BLaER1 (cell line): Measurements from ENCODE around the gene GRB10.
A peak's percentile ranks its signal among the peaks of the same experiment; 100 is the strongest.
"Not testable (repeated sequence)": the region's sequence is repeated elsewhere in the genome, so short reads cannot be mapped to it uniquely, and the experiment has no call there.

Source experiments
- H3K27ac ChIP-seq: shearing (Covaris generic); formaldehyde crosslinking; 2 replicates; pipeline ENCODE4 v1.8.1; 2022
- H3K27me3 ChIP-seq: shearing (Covaris generic); formaldehyde crosslinking; 2 replicates; pipeline ENCODE4 v1.8.1; 2022
- H3K36me3 ChIP-seq: shearing (Covaris generic); formaldehyde crosslinking; 2 replicates; pipeline ENCODE4 v1.8.1; 2022
- H3K4me1 ChIP-seq: shearing (Covaris generic); formaldehyde crosslinking; 2 replicates; pipeline ENCODE4 v1.8.1; 2022
- H3K4me2 ChIP-seq: shearing (Covaris generic); formaldehyde crosslinking; 2 replicates; pipeline ENCODE4 v1.8.1; 2022
- H3K4me3 ChIP-seq: shearing (Covaris generic); formaldehyde crosslinking; 2 replicates; pipeline ENCODE4 v1.8.1; 2022
- H3K9ac ChIP-seq: shearing (Covaris generic); formaldehyde crosslinking; 2 replicates; pipeline ENCODE4 v1.8.1; 2022
- H3K9me3 ChIP-seq: shearing (Covaris generic); formaldehyde crosslinking; 2 replicates; pipeline ENCODE4 v1.8.1; 2022
- H4K20me1 ChIP-seq: shearing (Covaris generic); formaldehyde crosslinking; 2 replicates; pipeline ENCODE4 v1.8.1; 2022
- Cebpa-rat ChIP-seq: shearing (Covaris generic); IDR thresholded peaks from 2 replicates; pipeline ENCODE4 v1.8.1; 2022

The GRB10 gene

DNA sequence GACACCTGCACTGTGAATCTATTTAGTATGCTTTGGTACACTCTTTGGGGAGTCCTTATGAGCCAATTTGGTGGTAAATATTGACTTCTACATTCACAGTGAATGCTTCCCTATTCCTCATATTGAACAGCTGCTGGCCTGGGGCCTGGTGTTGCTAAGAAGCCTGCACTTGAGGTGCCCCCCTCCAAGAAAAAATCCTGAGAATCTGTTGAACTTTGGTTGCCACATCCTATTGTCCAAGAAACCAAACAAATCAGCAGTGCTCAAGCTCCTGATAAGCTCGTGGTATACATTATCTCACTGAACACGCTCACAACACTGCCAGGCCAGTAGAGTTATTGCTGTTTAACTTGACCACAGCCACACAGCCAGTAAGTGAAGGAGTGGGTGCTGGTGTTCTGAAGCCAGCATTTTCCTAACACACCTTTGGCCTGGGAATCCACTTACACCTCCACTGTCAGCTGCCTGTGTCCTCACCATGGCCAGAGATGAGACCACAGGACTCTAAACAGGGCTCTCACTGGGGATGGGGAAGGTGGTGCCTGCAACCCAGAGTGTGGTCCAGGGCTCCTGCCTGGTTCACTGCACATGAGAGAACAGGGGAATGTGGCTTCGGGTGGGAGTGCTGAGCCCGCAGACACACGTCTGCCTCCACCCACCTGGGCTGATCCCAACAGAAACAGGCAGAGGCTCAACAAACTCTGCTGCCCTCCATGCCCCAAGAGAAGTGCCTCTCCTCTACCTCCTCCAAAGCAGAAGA is 224.2 kb downstream of the GRB10 start:
- H3K27me3 ChIP-seq, result no peaks in the 10 kb centered on the region
- H3K4me2 ChIP-seq, result peak overlapping the region; percentile 53
- no peaks in the 10 kb centered on the region for H3K36me3 ChIP-seq
- H4K20me1 ChIP-seq, result no peaks in the 10 kb centered on the region
- H3K4me3 ChIP-seq, result no peak overlapping the region
- H3K9me3 ChIP-seq, result no peaks in the 10 kb centered on the region
- H3K27ac ChIP-seq, result no peak overlapping the region
- peaks cover 12% of the 10 kb centered on the region for H3K4me1 ChIP-seq
- H3K9ac ChIP-seq, result no peak overlapping the region
- TF ChIP-seq Cebpa-rat, result no peak

DNA sequence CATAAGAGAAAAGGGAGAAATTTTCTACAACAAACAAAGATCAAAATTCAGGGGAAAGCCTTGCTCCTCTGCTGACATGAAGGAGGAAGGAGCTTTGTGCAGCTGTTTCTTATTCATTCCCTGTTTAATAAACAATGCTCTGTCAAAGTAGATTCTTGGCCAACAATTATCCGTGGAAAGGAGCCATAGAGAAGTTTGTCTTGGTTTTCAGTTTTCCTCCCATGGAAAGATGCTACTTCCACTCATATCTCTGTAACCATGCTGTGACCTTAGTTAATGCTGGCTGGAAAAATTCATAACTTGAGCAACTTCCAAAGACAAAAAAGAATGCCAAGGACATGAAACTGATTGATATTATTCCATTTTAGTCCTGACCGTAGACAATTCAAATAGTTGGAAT is 225.6 kb downstream of the GRB10 start:
- Histone ChIP-seq H3K27ac (no peak overlapping the region), H3K4me1 (peaks cover 12% of the 10 kb centered on the region), H3K9ac (no peak overlapping the region), H3K4me2 (no peak overlapping the region), H3K27me3 (no peaks in the 10 kb centered on the region), H3K36me3 (no peaks in the 10 kb centered on the region), H3K9me3 (no peaks in the 10 kb centered on the region), H3K4me3 (no peak overlapping the region), H4K20me1 (no peaks in the 10 kb centered on the region)
- no peak for TF ChIP-seq Cebpa-rat

DNA sequence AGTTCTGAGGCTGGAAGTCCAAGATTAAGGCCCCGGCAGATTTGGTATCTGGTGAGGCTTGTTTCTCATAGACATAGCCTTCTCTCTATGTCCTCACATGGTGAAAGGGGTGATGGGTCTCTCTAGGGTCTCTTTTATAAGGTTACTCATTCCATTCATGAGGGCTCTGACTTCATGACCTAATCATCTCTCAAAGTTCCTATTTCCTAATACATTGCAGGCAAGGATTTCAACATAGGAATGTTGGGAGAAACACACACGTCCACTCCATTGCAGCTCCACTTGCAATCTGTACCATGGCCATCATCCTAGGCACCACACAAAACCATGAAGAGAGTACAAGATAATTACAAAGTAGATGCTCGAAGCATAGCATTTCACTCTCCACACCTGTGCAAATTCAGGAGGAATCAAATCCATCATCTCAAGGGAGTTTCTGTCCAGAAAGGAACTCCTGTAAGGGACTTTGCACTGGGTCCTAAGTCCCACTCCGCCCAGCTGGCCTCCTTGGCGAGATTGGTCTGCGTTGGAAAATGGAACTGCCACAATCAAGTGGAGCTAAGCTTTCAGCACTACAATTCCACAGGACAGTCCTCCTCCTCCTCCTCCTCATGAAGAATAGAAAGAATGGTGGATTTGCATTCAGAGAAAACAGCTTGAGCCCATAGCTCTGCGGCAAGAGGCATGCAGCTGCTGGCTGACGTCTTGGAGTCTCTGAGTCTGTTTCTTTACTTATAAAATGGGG is 226.3 kb downstream of the GRB10 start:
- Histone ChIP-seq H3K36me3 (no peaks in the 10 kb centered on the region), H3K4me1 (peaks cover 12% of the 10 kb centered on the region), H4K20me1 (no peaks in the 10 kb centered on the region), H3K4me3 (no peak overlapping the region), H3K4me2 (no peak overlapping the region), H3K9me3 (no peaks in the 10 kb centered on the region), H3K27me3 (no peaks in the 10 kb centered on the region), H3K9ac (no peak overlapping the region), H3K27ac (no peak overlapping the region)
- no peak for TF ChIP-seq Cebpa-rat

DNA sequence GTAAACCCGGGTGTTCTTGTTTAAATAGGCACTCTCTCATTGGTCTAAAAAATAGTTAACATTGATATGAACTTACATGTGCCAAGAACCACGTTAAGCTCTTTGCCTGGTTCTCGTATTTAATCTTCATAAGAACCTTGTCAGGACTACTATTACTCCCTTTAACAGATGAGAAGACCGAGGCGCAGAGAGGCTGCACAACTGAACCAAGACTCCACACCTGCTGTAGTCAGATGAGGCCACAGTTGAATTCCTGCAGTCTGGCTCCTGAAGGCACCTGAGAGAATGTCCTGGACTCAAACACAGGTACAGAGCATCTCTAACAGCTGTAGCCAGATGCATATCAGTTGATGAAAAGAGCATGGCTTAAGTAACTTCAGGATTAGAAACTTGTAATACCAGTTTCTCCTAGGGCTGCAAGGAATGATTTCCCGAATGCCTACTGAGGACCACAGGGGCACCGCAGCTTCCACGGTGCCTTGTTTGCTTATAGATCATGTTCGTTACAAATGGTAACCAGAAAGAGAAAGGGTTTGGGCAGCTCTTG is 227.0 kb downstream of the GRB10 start:
- Histone ChIP-seq H3K4me1 (peaks cover 12% of the 10 kb centered on the region), H3K36me3 (no peaks in the 10 kb centered on the region), H3K4me2 (no peak overlapping the region), H4K20me1 (no peaks in the 10 kb centered on the region), H3K27me3 (no peaks in the 10 kb centered on the region), H3K9ac (no peak overlapping the region), H3K4me3 (no peak overlapping the region), H3K9me3 (no peaks in the 10 kb centered on the region), H3K27ac (no peak overlapping the region)
- TF ChIP-seq Cebpa-rat, result no peak

DNA sequence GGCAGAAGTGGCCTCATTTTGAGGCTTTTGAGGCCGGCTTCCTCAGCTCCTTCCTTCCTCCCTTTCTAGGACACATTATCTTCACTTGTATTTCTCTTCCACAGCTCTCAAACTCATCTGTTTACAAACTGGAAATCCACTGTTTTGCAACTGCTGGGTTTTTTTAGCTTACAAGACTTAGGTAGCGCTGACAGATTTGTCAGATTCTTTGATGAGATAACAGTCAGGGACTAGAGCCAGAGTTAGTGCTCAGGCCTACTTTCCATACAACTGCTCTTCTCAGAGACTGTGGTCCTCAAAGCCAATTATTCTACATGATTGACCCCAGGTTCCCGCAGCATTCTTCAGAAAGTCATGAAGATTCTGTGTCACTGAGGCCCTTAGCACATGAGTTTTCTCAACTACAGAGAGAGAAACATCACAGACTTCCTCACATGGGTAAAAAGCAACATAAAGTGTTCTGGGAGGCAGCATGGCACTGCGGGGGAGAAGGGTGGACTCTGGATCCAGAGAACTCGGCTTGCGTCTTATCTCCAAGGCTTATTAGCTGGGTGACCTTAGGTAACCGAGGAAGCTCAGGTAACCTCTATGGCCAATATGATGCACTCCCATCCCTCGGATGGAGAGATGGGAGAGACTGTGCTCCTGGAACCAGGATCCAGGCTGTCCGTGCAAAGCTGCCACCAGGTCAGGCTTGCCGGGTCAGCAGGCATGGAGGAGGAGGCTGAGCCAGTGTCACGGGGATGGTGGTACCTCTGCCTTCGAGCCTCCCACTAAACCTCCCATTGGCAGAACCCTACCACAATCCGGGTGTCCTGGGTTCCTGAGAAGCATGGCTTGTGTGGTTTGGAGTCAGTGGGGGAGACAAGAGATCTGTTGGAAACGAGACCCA is 228.0 kb downstream of the GRB10 start:
- Histone ChIP-seq H3K27me3 (no peaks in the 10 kb centered on the region), H3K36me3 (no peaks in the 10 kb centered on the region), H4K20me1 (no peaks in the 10 kb centered on the region), H3K27ac (no peak overlapping the region), H3K4me1 (peaks cover 12% of the 10 kb centered on the region), H3K4me2 (no peak overlapping the region), H3K9ac (no peak overlapping the region), H3K4me3 (no peak overlapping the region), H3K9me3 (no peaks in the 10 kb centered on the region)
- no peak for TF ChIP-seq Cebpa-rat

DNA sequence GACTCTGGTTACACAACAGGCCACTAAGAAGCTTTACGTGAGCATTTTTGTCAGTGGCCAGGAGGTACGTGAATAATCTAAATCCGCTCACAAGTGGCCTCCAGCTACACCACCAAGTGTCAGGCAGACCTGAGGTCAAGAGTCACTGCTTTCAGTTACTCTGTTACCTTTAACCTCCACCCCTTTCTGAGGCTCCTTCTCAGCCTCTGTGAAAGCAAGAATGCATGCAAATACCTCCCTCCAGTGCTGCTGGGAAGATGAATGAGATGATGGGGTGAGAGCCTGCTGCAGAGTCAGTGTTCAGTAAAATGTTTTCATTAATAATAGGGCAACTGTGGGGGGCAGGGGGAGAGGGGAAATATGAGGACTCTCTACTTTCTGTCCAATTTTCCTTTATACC is 228.7 kb downstream of the GRB10 start:
- peaks cover 10% of the 10 kb centered on the region for H3K4me1 ChIP-seq
- H3K27me3 ChIP-seq, result no peaks in the 10 kb centered on the region
- no peaks in the 10 kb centered on the region for H3K9me3 ChIP-seq
- no peaks in the 10 kb centered on the region for H3K36me3 ChIP-seq
- H3K4me2 ChIP-seq, result no peak overlapping the region
- H3K27ac ChIP-seq, result no peak overlapping the region
- H4K20me1 ChIP-seq, result no peaks in the 10 kb centered on the region
- H3K4me3 ChIP-seq, result no peak overlapping the region
- H3K9ac ChIP-seq, result no peak overlapping the region
- TF ChIP-seq Cebpa-rat, result no peak

DNA sequence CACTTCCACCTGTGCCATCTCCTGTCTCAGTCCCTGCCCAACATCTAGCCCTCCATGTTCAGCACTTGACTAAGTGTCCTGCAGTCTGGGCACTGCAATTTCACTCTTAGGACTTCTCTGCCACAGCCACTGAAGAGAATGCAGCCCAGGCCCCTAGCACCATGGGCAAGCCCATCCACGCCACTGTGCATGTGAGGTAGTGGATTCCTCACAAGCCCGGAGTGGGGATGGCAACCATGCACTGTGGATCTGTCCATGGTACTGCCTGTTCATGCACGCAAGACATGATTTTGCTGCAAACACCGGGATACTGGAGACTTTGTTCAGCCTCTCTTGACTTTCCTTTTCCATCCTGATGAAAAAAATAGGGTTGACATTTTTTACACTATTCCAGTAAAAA is 229.8 kb downstream of the GRB10 start:
- no peaks in the 10 kb centered on the region for H3K27me3 ChIP-seq
- no peaks in the 10 kb centered on the region; the same call in 1 of the 2 replicates for H3K4me1 ChIP-seq
- no peak overlapping the region for H3K9ac ChIP-seq
- no peak overlapping the region for H3K27ac ChIP-seq
- H3K36me3 ChIP-seq, result no peaks in the 10 kb centered on the region
- H4K20me1 ChIP-seq, result no peaks in the 10 kb centered on the region
- H3K9me3 ChIP-seq, result no peaks in the 10 kb centered on the region
- H3K4me2 ChIP-seq, result no peak overlapping the region
- TF ChIP-seq Cebpa-rat, result no peak
- no peak overlapping the region for H3K4me3 ChIP-seq

DNA sequence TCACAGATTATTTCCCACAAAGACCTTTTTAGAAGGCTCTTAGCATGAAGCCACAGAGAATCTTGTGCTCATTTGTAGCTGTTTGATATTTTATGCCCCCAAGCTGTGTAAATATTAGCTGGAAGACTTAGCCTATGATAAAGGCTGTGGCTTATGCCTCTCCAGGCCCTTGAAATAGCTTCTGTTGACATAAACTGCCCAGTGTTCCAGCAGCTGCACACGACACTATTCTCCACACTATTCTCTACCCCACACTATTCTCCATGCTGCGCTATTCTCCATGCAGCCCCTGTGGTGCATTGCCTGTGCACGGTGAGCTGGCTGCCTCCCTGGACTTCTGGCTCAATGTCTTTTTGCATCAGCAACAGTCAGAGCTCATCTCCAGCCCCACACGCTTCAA is 230.6 kb downstream of the GRB10 start:
- Histone ChIP-seq H3K4me1 (no peaks in the 10 kb centered on the region), H3K27ac (no peak overlapping the region), H3K4me3 (no peak overlapping the region), H3K36me3 (no peaks in the 10 kb centered on the region), H3K27me3 (no peaks in the 10 kb centered on the region), H3K9ac (no peak overlapping the region), H4K20me1 (no peaks in the 10 kb centered on the region), H3K9me3 (no peaks in the 10 kb centered on the region), H3K4me2 (no peak overlapping the region)
- TF ChIP-seq Cebpa-rat, result no peak

DNA sequence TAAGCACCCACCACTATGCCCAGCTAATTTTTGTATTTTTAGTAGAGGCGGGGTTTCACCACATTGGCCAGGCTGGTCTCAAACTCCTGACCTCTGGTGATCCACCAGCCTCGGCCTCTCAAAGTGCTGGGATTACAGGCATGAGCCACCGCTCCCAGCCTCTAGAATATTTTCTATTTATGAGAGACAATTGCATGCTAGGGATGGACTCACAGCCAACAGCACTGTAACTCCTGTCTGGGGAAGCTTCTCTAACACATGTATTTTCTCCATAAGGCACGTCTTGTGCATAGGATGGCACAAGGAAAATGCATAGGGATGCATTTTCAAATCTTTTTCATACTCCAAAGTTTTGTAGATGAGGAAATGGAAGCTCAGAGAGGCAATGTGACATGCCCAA is 237.1 kb downstream of the GRB10 start:
- H3K9ac ChIP-seq, H3K4me1 ChIP-seq, H4K20me1 ChIP-seq, H3K27me3 ChIP-seq, H3K4me3 ChIP-seq, H3K36me3 ChIP-seq, H3K4me2 ChIP-seq, H3K27ac ChIP-seq, H3K9me3 ChIP-seq: not testable (repeated sequence)

DNA sequence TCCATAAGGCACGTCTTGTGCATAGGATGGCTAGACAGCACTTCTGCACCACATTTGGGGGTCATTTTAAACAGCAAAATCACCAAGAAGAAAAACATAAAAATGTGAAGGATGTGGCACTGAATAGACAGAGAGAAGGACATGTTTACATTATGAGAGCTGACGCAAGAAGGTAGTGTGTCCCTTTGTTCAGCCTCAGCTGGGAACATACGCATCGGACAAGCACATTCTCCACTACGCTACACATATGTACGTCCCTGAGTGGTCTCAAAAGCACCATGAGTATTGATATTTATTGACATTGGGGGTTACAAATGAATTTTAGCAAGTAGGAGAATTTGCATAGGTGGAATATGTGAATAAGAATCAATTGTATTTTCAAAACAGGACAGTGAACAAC is 237.7 kb downstream of the GRB10 start:
- no peaks in the 10 kb centered on the region for H3K36me3 ChIP-seq
- H3K4me2 ChIP-seq, result no peak overlapping the region
- no peaks in the 10 kb centered on the region for H3K4me1 ChIP-seq
- H4K20me1 ChIP-seq, result no peaks in the 10 kb centered on the region
- no peak overlapping the region for H3K9ac ChIP-seq
- H3K27ac ChIP-seq, result no peak overlapping the region
- no peaks in the 10 kb centered on the region for H3K9me3 ChIP-seq
- TF ChIP-seq Cebpa-rat, result no peak
- H3K27me3 ChIP-seq, result no peaks in the 10 kb centered on the region
- H3K4me3 ChIP-seq, result no peak overlapping the region
